T-helper 2 cell treated with Interferon-gamma antibody and Interleukin-4, amounts not matched to agents 100 ng/mL and 5 ng/mL, for 36 hours (primary cell): ENCODE data around the gene ANGPT4. TPM values are rescaled to one million over a fixed set of nuclear protein-coding genes. Genes with fewer than 3 reads are reported as not detected.

Experiments used
- intact Hi-C: fragments of 100-400 bp; cut with micrococcal nuclease; formaldehyde crosslinking; loops from one replicate; pipeline ENCODE4 v1.15.1; 2023
- total RNA-seq: library from RNA; stranded (reverse); gene quantifications from 2 replicates; pipeline ENCODE4 v1.2.3, GENCODE V29; 2022

Gene ANGPT4
- not detected in 2 replicates for total RNA-seq

GRCh38 chr20:916125-916799 is at the start of gene ANGPT4:
ANGPT4 (minus strand) TSS chr20:916334; CDS start chr20:916214, 120 bp downstream.
- intact Hi-C loops, result no loop called here

GRCh38 chr20:963795-964194 is 47.7 kb upstream of the ANGPT4 start:
- intact Hi-C loops, result no loop called here

DNA sequence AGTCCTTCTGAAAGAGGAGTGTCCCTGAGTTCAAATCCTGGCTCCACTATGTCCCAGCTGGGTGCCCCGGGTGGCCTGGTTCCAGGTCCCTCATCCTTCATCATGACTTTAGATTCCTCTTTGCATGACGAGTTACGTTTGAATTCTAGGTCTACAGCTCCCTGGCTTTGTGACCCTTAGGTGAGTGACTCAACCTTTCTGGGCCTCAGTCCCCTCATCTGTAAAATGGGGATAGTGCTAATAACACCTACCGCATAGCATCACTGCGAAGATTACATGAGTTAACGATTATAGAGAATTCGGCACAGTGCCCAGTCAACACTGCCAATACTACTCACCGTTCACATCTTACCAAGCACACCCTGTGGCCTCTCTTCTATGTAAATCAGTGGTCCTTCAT is 46.5 kb upstream of the ANGPT4 start:
- intact Hi-C loops, result no loop called here

DNA sequence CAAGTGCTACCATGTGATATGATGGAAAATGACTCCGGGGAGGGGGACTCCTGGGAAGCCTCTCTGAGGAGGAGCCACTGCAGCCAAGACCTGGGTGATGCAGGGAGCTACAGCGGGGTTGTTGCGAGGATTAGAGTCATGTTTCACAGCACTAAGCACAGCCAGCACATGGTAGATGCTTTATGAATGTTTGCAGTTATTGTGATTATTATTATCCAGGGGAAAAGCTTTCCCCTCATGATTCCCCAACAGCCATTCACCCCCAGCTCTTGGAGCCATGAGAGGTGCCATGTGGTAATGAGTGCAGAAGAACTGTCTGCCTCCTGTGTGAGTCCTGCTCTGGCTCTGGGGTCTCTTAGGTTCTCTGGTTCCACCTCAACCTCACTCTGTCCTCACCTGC is 46.1 kb upstream of the ANGPT4 start:
- intact Hi-C loops, result no loop called here

GRCh38 chr20:961768-962167 is 45.6 kb upstream of the ANGPT4 start:
- intact Hi-C loops, result no loop called here

- intact Hi-C loops, result no loop called here
Observed at GRCh38 chr20:959996-960615, 44.0 kb upstream of the ANGPT4 start.

- intact Hi-C loops, result no loop called here
Observed at GRCh38 chr20:958936-959815, 43.0 kb upstream of the ANGPT4 start.

DNA sequence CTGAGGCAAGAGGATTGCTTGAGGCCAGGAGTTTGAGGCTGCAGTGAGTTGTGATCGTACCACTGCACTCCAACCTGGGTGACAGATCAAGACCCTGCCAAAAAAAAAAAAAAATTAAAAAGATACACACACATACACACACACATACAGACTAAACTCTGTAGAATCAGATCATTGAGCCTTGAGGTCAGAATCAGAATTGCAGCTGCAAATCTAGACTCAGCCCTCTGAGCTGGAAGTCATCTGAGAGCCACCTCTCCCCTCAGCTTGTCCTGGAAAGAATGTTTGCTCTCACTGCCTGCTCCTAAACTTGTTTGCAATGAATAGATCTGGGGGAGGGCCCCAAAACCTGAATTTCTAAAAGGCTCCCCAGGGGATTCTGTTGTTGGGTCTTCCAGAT is 41.4 kb upstream of the ANGPT4 start:
- intact Hi-C loops, result no loop called here

DNA sequence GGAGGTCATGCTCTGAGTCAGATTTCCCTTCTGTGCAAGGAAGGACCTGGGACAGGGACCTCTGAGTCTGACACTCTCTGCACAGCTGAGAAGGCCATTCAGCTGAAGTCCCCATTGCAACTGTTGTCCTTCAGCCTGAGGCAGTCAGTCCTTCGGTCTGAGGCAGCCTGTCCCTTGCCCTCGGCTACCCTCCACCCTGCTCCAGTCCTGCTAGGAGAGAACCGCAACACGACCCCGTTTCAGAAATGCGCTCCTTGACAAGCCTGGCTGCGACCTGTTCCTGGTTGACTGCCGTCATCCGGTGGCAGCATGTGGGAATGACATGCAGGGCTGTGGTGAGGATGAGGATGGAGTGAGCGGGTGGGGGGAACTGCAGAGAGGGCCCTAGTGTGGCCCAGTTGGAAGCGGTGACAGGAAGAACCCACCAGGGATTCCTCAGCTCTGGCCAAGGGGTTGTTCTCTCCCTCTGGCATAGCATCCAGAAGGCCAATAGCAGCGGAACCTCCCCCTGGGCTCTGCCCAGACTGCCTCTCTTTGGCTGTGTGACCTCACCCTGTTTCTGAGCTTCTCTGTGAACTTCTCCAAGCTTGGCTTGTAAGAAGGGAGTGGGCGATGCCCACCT is 40.3 kb upstream of the ANGPT4 start:
- intact Hi-C loops, result loop anchor here (1.0 kb wide), 2 partner anchors 140 to 195 kb away; no protein-coding TSS in a partner anchor

DNA sequence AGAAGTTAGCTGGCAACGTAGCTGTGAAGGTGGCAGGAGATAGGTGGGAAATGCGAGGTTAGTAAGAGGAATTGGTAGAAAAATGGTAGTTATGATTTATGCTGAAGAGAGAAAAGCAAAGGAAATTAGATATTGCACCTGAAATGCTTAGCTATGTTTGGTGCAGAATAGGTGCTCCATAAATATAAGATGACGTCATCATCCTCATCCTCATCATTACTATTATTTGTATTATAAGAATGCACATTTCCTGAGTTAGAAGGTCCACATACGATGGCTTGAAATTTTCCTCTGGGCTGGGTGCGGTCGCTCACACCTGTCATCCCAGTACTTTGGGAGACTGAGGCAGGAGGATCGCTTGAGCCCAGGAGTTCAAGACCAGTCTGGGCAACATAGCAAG is 39.5 kb upstream of the ANGPT4 start:
- intact Hi-C loops, result loop anchor here (1.0 kb wide), 2 partner anchors 139 to 194 kb away; no protein-coding TSS in a partner anchor

DNA sequence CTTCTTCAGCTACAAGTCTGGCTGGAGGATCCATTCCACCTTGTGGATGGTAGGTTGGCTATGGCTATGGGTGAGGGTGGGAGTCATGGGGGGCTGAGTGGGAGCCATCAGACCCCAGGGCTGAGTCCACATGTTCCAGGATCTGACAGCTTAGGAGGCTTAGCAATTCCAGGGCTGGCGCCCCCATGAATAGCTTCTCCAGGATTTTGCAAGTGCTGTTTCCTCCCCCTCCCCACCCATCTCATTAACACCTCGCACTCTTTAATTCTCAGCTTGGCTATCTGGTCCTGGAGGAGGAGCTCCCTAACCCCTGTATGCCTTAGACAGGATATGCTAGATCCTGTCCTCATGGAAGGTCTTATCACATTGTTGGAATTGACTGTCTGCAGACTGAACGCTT is 39.0 kb upstream of the ANGPT4 start:
- intact Hi-C loops, result no loop called here

- intact Hi-C loops, result no loop called here
Observed at GRCh38 chr20:953742-954141, 37.6 kb upstream of the ANGPT4 start.

DNA sequence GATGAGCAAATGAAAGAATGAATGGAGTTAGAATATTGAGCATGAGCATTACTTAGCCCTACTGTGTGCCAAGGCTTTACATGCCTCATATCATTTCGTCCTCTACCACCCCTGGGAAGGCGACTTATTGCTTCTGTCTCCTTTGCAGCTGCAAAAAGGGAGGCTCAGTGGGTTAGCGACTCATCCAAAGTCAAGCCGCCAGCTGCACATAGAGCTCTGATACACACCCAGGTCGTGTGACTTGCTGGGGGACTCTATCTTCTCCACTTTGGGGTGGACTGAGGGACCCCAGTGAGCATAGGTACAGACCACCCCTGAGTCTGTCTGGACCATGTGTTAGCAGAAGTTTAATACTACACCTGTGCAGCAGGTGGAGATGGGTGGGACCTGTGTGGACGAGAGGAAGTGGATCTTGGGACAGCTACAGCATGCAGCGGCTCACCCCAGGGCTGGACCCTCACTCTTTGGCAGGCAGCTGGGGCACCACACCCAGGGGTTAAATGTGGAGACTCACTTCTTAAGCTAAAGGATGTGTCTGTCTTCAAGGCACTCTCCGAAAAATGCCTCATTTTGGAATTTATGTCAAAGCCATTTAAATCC is 36.2 kb upstream of the ANGPT4 start:
- intact Hi-C loops, result no loop called here

GRCh38 chr20:951384-952169 is 35.4 kb upstream of the ANGPT4 start:
- intact Hi-C loops, result no loop called here

- intact Hi-C loops, result no loop called here
Observed at GRCh38 chr20:949717-950116, 33.6 kb upstream of the ANGPT4 start.

GRCh38 chr20:946826-947225 is 30.7 kb upstream of the ANGPT4 start:
- intact Hi-C loops, result no loop called here

DNA sequence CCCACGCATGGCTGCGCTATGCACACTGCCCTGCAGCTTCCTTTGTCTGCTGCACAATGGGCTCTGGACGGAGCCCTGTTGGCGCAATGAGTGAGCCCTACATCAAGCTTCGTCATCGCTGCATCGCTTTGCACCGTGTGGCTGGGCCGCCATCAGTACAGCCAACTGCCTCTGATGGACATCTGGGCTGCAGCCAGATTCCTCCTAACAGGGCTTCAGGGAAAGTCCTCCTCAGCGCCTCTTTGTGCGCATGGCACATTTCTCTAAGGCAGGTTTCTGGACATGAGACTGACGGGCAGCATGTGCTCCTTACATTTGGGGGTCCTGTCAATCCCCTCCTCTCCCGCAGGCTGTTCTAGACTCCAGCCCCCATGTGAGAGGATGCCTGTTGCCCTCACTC is 29.7 kb upstream of the ANGPT4 start:
- intact Hi-C loops, result no loop called here

DNA sequence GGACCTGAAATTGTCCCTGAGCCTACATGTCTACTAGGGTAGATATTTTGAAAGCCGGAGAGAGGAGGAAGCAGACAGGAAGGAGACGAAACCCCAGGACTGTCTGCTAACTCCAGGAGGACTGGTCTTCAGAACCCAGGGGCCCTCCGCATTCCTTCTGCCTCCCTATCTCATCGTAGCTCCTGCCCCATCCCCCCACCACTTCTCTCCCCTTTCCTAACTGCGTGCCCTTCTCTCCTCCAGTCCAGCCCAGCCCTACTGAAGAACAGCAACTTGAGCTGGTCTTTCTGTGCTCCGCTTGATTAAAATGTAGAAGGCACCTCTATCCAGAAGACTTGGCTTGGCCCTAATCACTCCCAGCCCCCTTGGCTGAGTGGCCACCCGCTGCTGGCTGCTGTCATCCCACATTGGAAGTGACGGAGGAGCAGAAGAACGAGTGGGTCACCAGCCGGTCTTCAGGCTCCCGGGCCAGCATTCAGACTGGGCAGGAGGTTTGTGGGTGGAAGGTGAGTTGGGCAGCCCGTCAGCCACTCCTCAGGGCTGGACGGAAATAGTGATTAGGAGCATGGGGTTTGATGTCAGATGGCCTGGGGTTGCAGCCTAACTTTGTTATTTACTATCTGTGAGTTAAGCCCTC is 28.8 kb upstream of the ANGPT4 start:
- intact Hi-C loops, result no loop called here

GRCh38 chr20:944148-944547 is 28.0 kb upstream of the ANGPT4 start:
- intact Hi-C loops, result no loop called here

DNA sequence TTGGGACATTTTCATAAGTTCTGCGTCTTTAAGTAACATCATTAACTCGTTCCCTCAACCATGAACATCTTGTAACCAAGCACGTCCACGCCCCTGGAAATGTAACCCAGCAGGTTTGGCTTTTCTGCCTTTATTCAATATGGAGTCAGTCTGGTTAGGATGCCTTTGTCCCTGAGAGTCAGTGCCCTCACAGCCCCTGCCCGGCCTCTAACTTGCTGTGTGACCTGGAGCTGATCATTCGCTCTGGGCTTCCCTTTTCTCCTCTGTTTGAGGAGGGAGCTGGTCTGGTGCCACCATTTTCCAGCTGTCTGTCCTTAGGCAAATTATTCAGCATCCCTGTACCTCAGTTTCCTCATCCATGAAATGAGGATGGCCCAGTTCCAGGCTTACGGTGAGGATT is 26.5 kb upstream of the ANGPT4 start:
- intact Hi-C loops, result no loop called here
